Measurements from ENCODE around the gene QKI. TPM values are rescaled to one million over a fixed set of nuclear protein-coding genes. Genes with fewer than 3 reads are reported as not detected.

QKI gene
- total and polyA plus RNA-seq, 8 donors: 8.0 to 261 (median 32.2) TPM

DNA sequence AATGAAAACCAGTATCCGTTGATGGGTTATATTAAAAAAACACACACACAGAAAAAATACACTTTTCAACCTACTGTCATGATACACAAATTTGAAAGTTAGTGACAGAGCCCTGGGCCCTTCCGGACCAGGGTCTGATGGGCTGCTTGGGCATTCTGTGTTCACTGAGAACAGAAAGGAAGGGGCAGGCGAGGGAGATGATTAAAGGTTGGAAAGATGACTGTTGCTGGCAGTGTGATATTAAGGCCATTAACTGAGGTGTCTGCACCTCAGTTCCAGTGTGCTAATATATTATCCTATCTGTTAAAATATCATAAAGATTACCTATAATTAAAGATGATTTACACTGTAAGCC lies 18.7 kb upstream of the QKI start:
- peaks cover 0 to 22% (median 9%) of the 10 kb centered on the region in 4 donors for H3K4me1 ChIP-seq
- TF ChIP-seq, protein P1, sequence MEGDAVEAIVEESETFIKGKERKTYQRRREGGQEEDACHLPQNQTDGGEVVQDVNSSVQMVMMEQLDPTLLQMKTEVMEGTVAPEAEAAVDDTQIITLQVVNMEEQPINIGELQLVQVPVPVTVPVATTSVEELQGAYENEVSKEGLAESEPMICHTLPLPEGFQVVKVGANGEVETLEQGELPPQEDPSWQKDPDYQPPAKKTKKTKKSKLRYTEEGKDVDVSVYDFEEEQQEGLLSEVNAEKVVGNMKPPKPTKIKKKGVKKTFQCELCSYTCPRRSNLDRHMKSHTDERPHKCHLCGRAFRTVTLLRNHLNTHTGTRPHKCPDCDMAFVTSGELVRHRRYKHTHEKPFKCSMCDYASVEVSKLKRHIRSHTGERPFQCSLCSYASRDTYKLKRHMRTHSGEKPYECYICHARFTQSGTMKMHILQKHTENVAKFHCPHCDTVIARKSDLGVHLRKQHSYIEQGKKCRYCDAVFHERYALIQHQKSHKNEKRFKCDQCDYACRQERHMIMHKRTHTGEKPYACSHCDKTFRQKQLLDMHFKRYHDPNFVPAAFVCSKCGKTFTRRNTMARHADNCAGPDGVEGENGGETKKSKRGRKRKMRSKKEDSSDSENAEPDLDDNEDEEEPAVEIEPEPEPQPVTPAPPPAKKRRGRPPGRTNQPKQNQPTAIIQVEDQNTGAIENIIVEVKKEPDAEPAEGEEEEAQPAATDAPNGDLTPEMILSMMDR (IDR thresholded peaks at IDR 0.05): no peak
- intact Hi-C loops (cut with DNase I; ENCODE audit: low total_unique reads): no loop called here
- DNase-seq: no peak
- no peak overlapping the region for H3K4me3 ChIP-seq
- 92 to 94% (median 93%) methylated on average over 3 of the region's 3 CpGs for WGBS, 5 donors
- no peaks in the 10 kb centered on the region for H3K9me3 ChIP-seq
- no peaks in the 10 kb centered on the region for H3K27me3 ChIP-seq
- no peak overlapping the region for H3K27ac ChIP-seq
- H3K36me3 ChIP-seq: no peaks in the 10 kb centered on the region

DNA sequence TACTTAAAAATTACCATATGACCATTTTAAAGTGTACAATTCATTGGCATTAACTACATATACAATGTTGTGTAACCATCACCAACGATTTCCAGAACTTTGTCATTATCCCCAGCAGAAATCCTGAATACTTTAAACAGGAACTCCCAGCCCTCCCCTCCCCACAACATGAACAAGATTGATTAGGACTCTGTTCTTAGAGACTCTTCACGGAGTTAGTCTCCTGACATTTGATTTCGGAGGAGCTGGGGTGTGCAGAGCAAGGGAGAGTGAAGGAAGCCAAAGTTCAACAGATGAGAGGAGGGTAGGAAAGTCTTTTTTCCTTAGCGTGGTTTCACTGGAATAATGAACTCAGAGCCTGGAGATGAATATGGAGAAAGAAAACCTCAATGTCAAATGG lies 17.2 kb upstream of the QKI start:
- Histone ChIP-seq H3K4me3 (peak overlapping the region in 2 of 4 donors; percentile 39), H3K27ac (no peak overlapping the region), H3K36me3 (no peaks in the 10 kb centered on the region), H3K9me3 (no peaks in the 10 kb centered on the region), H3K27me3 (no peaks in the 10 kb centered on the region), H3K4me1 (peaks cover 0 to 19% (median 8%) of the 10 kb centered on the region in 4 donors)
- intact Hi-C loops (cut with DNase I; ENCODE audit: low total_unique reads): no loop called here
- WGBS, 5 donors: 51 to 63% (median 60%) methylated on average over 4 of the region's 4 CpGs
- no peak for DNase-seq
- no peak for TF ChIP-seq POLR2A (IDR thresholded peaks at IDR 0.05)
- TF ChIP-seq, protein P1 (IDR thresholded peaks at IDR 0.05): no peak
- no peak for TF ChIP-seq EP300 (IDR thresholded peaks at IDR 0.05)
- TF ChIP-seq POLR2AphosphoS5 (IDR thresholded peaks at IDR 0.05): no peak

DNA sequence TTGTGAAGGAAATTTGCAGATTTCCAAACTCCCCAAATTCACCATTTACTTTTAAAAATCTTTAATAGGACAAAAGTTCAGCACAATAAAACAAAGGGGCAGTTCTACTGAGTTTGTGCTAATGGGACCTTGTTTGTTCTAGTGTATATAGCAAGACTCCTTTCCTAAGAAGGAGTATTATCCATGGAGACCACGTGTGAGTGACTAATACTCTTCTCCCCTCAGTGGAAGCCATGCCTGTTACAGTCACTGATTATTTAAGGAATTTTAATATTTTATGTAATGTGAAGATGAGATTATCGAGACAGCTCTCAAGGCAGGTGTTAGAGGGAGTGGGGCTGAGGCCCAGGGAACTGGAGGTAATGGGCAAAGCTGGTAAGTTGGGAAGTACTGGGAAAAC lies 16.4 kb upstream of the QKI start:
- Histone ChIP-seq H3K36me3 (no peaks in the 10 kb centered on the region), H3K9me3 (no peaks in the 10 kb centered on the region), H3K27me3 (no peaks in the 10 kb centered on the region), H3K27ac (no peak overlapping the region), H3K4me1 (peaks cover 0 to 14% (median 6%) of the 10 kb centered on the region in 4 donors), H3K4me3 (no peak overlapping the region)
- TF ChIP-seq POLR2AphosphoS5 (IDR thresholded peaks at IDR 0.05) (no peak), POLR2A (IDR thresholded peaks at IDR 0.05) (no peak), EP300 (IDR thresholded peaks at IDR 0.05) (no peak)
- TF ChIP-seq, protein P1 (IDR thresholded peaks at IDR 0.05): no peak
- no peak for DNase-seq
- intact Hi-C loops (cut with DNase I; ENCODE audit: low total_unique reads): no loop called here
- WGBS, 5 donors: 76 to 93% (median 84%) methylated on average over 2 of the region's 2 CpGs

DNA sequence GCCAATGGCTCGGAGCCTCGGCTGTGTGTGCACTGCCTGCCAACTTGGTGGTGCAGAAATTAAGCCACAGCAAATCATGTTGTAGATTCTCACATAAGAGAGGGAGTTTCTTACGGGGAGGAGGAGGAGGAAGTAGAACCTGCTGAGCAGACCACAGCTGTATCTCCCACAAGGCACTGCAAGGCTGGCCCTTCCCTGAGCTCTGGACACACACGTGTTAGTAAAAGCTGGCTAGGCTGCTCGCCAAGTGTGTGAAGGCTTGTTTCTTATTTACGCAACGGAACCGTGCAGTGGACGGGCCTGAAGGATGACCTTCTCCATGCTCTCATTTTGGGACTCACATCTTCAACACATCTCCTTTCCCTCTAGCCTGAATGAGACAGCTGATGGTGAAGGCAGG lies 15.7 kb upstream of the QKI start:
- Histone ChIP-seq H3K9me3 (no peaks in the 10 kb centered on the region), H3K27ac (no peak overlapping the region), H3K36me3 (no peaks in the 10 kb centered on the region), H3K4me3 (no peak overlapping the region), H3K4me1 (peaks cover 0 to 14% (median 6%) of the 10 kb centered on the region in 4 donors), H3K27me3 (no peaks in the 10 kb centered on the region)
- intact Hi-C loops (cut with DNase I; ENCODE audit: low total_unique reads): no loop called here
- TF ChIP-seq POLR2AphosphoS5 (IDR thresholded peaks at IDR 0.05): no peak
- TF ChIP-seq POLR2A (IDR thresholded peaks at IDR 0.05): no peak
- TF ChIP-seq, protein P1 (IDR thresholded peaks at IDR 0.05): no peak
- no peak for TF ChIP-seq EP300 (IDR thresholded peaks at IDR 0.05)
- peak; percentile 36 to 43 for DNase-seq
- WGBS, 5 donors: 57 to 79% (median 68%) methylated on average over 9 of the region's 9 CpGs
